ENCODE measurements around the gene XYLT1.
A peak's percentile ranks its signal among the peaks of the same experiment; 100 is the strongest.

The XYLT1 gene

DNA sequence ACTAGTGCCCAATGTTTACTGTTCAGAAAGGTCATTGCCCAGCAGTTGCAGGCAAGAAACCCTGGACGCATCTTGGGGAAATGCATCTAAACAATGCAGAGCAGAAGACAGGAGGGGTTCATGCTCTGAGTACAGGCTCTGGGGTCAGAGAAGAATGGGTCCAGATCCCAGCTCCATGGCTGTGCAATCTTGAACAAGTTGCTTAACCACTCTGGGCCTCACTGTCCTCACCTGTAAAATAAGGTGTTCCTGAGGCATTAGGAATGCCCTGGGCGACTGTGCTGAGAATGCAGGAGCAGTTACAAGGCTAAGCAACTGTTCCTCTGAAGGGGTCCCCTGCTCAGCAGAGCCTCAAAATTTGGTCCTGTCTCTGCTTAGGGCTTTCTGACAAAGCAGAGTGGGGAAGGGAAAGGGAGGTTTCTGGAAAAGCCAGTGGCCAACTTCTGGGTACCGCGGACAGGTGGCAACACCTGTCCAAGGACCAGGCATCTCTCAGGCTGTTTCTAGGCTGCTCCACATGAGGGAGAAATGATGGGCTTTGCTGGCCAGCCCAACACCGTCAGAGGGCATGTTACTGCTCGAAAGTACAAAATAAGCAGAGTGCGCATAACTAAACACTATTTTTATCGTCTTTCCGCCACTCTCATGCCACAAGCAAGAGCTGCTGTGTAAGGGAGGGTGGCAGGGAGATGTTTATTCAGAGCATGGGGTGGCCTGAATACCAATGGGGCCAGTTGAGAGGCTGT, 176.8 kb downstream of the XYLT1 start:
- no peak for DNase-seq (ENCODE audit: low read depth in 4 of 4, low spot score in 1 of 4)

GRCh38 chr16:17291289-17291688, 179.5 kb downstream of the XYLT1 start:
- no peak for DNase-seq (ENCODE audit: low read depth in 4 of 4, low spot score in 1 of 4)

DNA sequence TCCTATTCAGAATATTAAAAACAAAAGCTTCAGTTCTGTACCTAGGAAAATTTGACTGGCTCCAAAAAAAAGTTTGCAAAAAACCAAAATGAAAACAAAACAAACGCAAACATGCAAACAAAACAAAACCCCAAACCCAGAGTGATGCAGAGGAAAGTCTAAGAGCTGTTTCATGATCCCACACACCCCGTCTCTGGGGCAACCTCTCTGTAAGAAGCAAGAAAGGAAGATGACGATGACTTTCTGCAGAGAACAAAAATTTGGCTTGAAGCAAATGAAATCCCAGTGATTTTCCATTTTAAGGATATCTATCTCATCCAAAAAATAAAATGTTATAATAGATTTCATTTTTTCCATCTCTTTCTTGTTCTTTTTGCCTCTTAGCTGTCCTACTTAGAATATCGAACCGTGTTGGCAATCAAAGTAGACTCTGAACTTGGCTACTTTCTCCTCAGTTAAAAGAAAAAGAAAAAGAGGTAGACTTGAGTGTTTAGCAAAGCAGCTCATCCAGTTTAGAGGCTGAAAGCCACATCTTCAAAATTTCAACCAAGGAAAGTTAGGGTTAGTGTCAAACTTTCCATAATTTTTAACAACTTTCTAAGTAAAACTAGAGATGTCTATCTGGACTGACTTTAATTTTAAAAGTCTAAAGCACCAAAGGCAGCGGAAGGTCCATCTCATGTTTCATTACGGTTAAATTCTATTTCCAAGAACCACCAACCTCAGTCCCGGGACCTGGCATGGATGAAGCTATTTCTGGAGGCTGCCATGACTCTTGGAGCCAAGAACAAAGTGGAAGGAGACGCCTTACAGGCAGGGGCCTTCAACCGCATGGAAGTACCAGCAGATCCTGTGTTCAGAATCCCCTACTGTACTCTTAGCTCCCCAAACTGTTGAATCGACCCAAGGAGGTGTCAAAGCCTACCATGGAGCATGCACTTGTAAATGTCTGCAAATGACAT, 180.8 kb downstream of the XYLT1 start:
- no peak for DNase-seq (ENCODE audit: low read depth in 4 of 4, low spot score in 1 of 4)

GRCh38 chr16:17289050-17289449, 181.7 kb downstream of the XYLT1 start:
- DNase-seq (ENCODE audit: low read depth in 4 of 4, low spot score in 1 of 4), result no peak

DNA sequence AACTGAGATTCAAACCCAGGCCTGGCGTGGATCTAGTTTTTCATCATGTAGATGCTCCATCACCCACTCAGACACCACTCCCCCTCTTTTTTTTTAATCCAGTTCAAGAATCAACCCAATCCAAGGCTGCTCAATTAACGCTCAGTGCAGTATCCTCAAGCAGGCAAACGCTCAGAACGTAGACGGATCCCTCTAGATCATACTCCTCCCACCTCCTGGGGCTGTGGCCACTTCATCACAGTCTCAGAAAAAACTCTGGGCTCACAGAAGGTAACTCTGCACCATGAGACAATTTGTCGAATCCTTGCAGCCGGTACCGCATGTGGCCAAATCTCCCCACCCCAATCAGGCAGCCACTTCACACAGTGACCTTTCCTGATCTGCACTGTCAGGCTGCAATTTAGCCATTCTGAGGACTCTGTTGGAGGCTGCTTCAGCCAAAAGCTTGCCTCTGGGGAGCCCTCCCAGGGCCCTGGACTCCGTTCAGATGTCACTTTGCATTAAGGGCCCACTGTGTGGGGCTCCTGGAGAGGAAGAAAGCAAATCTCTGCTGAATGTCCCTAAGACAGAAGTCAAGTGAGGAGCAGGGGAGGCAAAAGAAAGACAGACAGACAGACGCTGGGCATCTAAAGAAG, 183.5 kb downstream of the XYLT1 start:
- no peak for DNase-seq (ENCODE audit: low read depth in 4 of 4, low spot score in 1 of 4)

GRCh38 chr16:17286443-17286842, 184.3 kb downstream of the XYLT1 start:
- no peak for DNase-seq (ENCODE audit: low read depth in 4 of 4, low spot score in 1 of 4)

DNA sequence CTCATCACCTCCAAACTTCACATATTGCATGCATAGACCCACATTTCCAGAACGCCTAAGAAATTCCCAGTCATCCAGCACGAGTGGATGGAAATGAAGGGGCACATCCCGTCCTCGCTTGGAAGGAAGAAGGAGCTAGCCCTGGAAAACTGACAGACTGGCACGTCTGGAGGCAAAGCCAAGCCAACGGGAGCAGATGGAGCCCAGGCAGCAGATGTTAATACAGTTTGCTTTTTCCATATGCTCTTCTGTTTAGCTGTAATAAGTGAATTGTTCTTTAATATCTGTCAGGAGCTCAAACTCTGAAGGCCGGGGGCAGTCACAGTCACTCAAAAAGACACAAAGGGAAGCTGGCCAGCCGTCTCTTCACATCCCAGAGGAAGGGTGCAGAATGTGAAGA, 187.7 kb downstream of the XYLT1 start:
- no peak for DNase-seq (ENCODE audit: low read depth in 4 of 4, low spot score in 1 of 4)

GRCh38 chr16:17282247-17282646, 188.5 kb downstream of the XYLT1 start:
- no peak for DNase-seq (ENCODE audit: low read depth in 4 of 4, low spot score in 1 of 4)

DNA sequence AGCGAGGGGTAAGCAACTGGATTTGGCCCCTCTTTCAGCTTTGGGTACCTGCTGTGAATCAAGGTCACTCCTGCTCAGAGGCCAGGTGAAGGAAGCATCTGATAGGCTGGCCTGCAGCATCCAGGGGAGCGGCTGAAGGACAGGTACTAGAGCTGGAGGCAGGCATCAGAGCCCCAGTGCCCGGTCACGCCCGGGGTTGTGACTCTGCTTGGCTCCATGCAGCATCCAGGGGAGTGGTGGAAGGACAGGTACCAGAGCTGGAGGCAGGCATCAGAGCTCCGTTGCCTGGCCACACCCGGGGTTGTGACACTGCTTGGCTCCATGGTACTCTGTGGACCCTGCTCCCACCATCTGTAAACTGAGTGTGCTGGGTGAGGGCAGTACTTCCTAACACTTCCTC, 189.7 kb downstream of the XYLT1 start:
- DNase-seq (ENCODE audit: low read depth in 4 of 4, low spot score in 1 of 4), result no peak

DNA sequence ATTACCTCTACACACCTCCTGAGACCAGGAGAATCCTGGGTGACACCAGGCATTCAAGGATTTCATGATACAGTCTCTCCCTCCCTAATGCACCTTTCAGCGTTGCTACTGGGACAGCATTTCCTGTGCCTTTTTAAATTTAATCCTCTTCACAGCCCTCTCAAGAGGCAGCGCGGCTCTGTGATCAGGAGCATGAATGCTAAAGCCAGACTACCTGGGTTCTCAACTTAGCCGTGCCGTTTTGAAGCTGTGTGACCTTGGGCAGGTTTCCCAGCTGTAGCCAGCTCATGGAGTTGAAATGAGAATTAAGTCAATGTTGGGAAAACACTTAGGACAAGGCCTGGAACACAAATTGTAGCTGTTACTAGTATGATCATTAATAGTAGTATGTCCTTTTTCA, 191.8 kb downstream of the XYLT1 start:
- no peak for DNase-seq (ENCODE audit: low read depth in 4 of 4, low spot score in 1 of 4)

DNA sequence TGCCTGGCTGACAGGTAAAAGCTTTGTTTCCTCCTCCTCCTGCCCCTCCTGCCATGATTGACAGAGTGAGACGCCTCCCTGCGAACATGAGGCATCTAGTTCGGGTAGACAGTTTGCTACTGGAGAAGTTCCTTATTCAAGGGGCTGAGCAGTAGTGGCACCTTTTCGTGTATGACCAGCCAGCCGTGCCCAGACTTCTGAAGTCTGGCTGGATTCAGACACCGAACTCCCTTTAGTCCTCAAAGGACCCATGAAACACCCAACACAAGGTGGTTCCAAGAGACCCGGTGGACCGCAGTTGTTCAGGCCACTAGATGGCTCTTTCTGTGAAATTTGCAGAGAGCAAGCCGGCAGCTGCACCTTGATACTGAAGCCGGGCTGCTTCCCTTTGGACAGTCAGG, 192.8 kb downstream of the XYLT1 start:
- DNase-seq (ENCODE audit: low read depth in 4 of 4, low spot score in 1 of 4), result no peak

DNA sequence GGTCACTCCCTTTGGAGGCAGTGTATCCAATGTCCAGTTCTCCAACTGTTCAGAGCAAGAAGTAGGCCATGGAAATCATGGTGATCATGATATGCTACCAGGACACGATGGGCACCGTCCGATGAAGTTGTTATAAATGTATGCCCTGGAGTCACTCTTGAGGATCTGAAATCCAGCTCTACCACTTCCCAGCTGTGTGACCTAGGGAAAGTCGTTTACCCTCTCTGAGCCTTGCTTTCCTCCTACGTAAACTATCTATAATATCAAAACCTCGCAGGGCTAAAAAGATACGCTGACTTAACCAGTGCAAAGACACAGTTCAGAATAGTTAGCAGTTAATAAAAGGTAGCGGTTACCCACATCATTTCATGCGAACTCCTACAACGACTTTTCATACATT, 194.2 kb downstream of the XYLT1 start:
- no peak for DNase-seq (ENCODE audit: low read depth in 4 of 4, low spot score in 1 of 4)

DNA sequence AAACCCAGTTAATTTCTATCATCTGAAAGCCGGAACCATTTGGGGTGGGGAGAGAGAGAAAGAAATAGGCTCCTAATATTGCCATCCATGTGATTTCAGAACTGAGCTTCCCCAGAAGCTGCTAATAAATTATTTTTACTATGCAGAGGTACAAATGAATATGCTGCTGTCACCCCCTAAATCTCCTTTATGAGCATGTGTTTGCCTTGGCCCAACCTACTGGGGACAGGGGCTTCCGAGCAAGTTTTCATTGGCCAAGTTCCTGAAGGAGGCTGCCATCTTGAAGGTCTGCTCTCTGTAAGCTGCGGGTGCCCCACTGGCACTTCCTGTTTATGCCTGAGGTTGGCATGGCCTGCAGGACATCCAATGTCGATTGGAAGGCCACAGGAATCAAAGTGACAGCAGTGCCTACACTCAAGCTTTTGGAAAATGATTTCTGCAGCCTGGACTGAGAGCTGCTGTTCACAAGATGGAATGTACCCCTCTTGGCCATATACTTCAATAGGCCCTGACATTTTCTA, 194.7 kb downstream of the XYLT1 start:
- no peak for DNase-seq (ENCODE audit: low read depth in 4 of 4, low spot score in 1 of 4)

- no peak for DNase-seq (ENCODE audit: low read depth in 4 of 4, low spot score in 1 of 4)
Measured at GRCh38 chr16:17275076-17276009, 195.4 kb downstream of the XYLT1 start.

GRCh38 chr16:17273142-17273561, 197.6 kb downstream of the XYLT1 start:
- DNase-seq (ENCODE audit: low read depth in 4 of 4, low spot score in 1 of 4), result peak in 1 of 4 experiments; percentile 13

- no peak for DNase-seq (ENCODE audit: low read depth in 4 of 4, low spot score in 1 of 4)
Measured at GRCh38 chr16:17272716-17273115, 198.0 kb downstream of the XYLT1 start.

DNA sequence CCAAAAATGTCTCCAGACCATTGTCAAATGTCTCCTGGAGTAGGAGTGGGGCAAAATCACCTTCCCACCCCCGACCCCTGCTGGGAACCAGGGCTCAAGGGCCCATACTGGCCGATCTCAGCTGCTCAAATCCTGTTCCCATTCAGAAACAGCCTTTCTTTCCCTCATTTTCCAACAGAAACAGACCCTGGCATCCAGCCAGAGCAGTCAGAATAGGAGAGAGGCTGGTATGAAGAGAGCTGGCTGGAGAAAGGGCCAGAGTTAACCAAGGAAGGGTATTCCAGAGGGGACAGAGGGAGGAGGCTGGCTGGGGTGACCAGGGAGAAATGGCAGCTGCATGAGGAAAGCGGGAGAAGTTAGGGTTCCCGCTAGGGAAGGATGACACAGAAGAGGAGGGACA, 199.1 kb downstream of the XYLT1 start:
- no peak for DNase-seq (ENCODE audit: low read depth in 4 of 4, low spot score in 1 of 4)

- DNase-seq (ENCODE audit: low read depth in 4 of 4, low spot score in 1 of 4), result no peak
Measured at GRCh38 chr16:17270683-17271109, 200.1 kb downstream of the XYLT1 start.

DNA sequence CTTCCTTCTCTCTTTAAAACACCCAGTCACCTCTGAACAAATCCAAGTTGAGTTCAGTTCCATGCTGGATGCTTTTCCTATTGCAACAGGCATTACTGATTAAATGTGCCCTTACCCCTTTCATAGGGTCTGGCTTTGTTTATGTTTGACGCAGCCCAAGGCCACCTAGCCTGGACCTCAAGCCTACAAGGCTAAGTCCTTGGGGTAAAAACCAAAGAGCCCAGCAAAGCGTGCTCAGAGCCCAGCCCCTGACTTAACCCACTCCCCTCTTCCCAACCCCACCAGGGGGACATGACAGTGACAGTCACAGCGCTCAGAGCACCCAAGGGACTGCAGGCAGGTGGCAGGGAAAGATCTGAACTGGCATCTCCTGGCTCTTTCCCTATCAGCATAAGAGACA, 200.6 kb downstream of the XYLT1 start:
- no peak for DNase-seq (ENCODE audit: low read depth in 4 of 4, low spot score in 1 of 4)

- DNase-seq (ENCODE audit: low read depth in 4 of 4, low spot score in 1 of 4), result no peak
Measured at GRCh38 chr16:17269439-17269838, 201.3 kb downstream of the XYLT1 start.
